ENCODE measurements around the gene GAS7. TPM values are rescaled to one million over a fixed set of nuclear protein-coding genes. Genes with fewer than 3 reads are reported as not detected.
A peak's percentile ranks its signal among the peaks of the same experiment; 100 is the strongest.

The GAS7 gene
- total and polyA plus RNA-seq, 8 donors = 30.4 to 83.4 (median 40.1) TPM

DNA sequence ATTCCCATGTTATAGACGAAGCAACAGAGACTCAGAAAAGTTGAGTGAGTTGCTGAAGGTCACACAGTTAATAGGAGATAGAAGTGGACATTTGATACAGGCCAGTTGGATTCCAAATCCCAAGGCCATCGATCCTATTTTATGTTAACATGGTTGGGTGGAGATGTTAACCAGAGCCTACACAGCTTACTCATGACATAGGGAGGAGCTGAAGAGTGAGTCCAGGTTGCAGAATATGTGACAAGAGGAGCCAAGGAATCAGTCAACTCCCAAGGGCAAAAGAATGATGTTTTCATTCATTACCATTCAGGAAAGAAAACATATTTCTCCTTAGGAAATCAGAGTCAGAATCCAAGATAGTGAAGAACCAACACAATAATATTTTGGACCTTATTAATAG is 40.3 kb upstream of the GAS7 start:
- Histone ChIP-seq H3K4me3 (no peak overlapping the region), H3K27ac (no peak overlapping the region), H3K4me1 (no peaks in the 10 kb centered on the region), H3K36me3 (no peaks in the 10 kb centered on the region), H3K27me3 (no peaks in the 10 kb centered on the region), H3K9me3 (no peaks in the 10 kb centered on the region)
- TF ChIP-seq, protein P1, sequence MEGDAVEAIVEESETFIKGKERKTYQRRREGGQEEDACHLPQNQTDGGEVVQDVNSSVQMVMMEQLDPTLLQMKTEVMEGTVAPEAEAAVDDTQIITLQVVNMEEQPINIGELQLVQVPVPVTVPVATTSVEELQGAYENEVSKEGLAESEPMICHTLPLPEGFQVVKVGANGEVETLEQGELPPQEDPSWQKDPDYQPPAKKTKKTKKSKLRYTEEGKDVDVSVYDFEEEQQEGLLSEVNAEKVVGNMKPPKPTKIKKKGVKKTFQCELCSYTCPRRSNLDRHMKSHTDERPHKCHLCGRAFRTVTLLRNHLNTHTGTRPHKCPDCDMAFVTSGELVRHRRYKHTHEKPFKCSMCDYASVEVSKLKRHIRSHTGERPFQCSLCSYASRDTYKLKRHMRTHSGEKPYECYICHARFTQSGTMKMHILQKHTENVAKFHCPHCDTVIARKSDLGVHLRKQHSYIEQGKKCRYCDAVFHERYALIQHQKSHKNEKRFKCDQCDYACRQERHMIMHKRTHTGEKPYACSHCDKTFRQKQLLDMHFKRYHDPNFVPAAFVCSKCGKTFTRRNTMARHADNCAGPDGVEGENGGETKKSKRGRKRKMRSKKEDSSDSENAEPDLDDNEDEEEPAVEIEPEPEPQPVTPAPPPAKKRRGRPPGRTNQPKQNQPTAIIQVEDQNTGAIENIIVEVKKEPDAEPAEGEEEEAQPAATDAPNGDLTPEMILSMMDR (IDR thresholded peaks at IDR 0.05) = no peak
- ATAC-seq (no peak), DNase-seq (no peak)
- intact Hi-C loops (cut with DNase I) = no loop called here

GRCh38 chr17:10234033-10234432 is 35.6 kb upstream of the GAS7 start:
- Histone ChIP-seq H3K4me1 (no peaks in the 10 kb centered on the region), H3K36me3 (no peaks in the 10 kb centered on the region), H3K27me3 (peaks cover 0 to 3% of the 10 kb centered on the region in 2 donors), H3K4me3 (no peak overlapping the region), H3K9me3 (peaks cover 0 to 2% of the 10 kb centered on the region in 2 donors), H3K27ac (no peak overlapping the region)
- no peak for ATAC-seq
- no peak for DNase-seq
- intact Hi-C loops (cut with DNase I) = no loop called here
- TF ChIP-seq, protein P1 (IDR thresholded peaks at IDR 0.05) = no peak

GRCh38 chr17:10233161-10233560 is 34.8 kb upstream of the GAS7 start:
- Histone ChIP-seq H3K27me3 (peaks cover 0 to 6% of the 10 kb centered on the region in 2 donors), H3K9me3 (peaks cover 0 to 2% of the 10 kb centered on the region in 2 donors), H3K36me3 (no peaks in the 10 kb centered on the region), H3K4me3 (no peak overlapping the region), H3K4me1 (no peaks in the 10 kb centered on the region), H3K27ac (no peak overlapping the region)
- TF ChIP-seq, protein P1 (IDR thresholded peaks at IDR 0.05) = no peak
- intact Hi-C loops (cut with DNase I) = no loop called here
- ATAC-seq (no peak), DNase-seq (no peak)

- no peaks in the 10 kb centered on the region for H3K36me3 ChIP-seq
- intact Hi-C loops (cut with DNase I) = no loop called here
- no peak overlapping the region for H3K4me3 ChIP-seq
- ATAC-seq (no peak), DNase-seq (no peak)
- peaks cover 0 to 5% of the 10 kb centered on the region in 2 donors for H3K4me1 ChIP-seq
- H3K27ac ChIP-seq = no peak overlapping the region
- TF ChIP-seq, protein P1 (IDR thresholded peaks at IDR 0.05) = no peak
- peaks cover 0 to 6% of the 10 kb centered on the region in 2 donors for H3K27me3 ChIP-seq
- H3K9me3 ChIP-seq = peaks cover 0 to 2% of the 10 kb centered on the region in 2 donors
Observed at GRCh38 chr17:10229181-10229580, 30.8 kb upstream of the GAS7 start.

GRCh38 chr17:10226930-10227695 is 28.7 kb upstream of the GAS7 start:
- intact Hi-C loops (cut with DNase I) = no loop called here
- Histone ChIP-seq H3K27me3 (peaks cover 0 to 6% of the 10 kb centered on the region in 2 donors), H3K4me3 (no peak overlapping the region), H3K9me3 (peaks cover 0 to 4% of the 10 kb centered on the region in 2 donors), H3K27ac (no peak overlapping the region), H3K4me1 (peaks cover 0 to 5% of the 10 kb centered on the region in 2 donors), H3K36me3 (no peaks in the 10 kb centered on the region)
- peak in 2 of 4 donors; percentile 44 to 88 for DNase-seq
- peak; percentile 83 for ATAC-seq
- TF ChIP-seq, protein P1 (IDR thresholded peaks at IDR 0.05) = peak; percentile 81 to 83
